Mesenchymal stem cell (in vitro differentiated cells and primary cell): ENCODE data around the gene TMEM178A.

Experiments used
- DNase-seq: peaks from one replicate; pipeline ENCODE4 v3.0.0-alpha.2; 2013
- H2AFZ ChIP-seq: one replicate; pipeline ENCODE4 v1.6.1; 2013; ENCODE audit warnings: low read depth, mild to moderate bottlenecking, control low read depth, inconsistent platforms, low read length, moderate library complexity
- H2AK5ac ChIP-seq: 2 replicates; pipeline ENCODE4 v1.6.1; 2013; ENCODE audit warnings: low read length, moderate library complexity, mild to moderate bottlenecking, inconsistent platforms; ENCODE audit not compliant: severe bottlenecking
- H2BK120ac ChIP-seq: one replicate; pipeline ENCODE4 v1.6.1; 2013; ENCODE audit warnings: low read depth, mild to moderate bottlenecking, inconsistent platforms, low read length, moderate library complexity
- H2BK12ac ChIP-seq, 2 experiments: one replicate each; pipeline ENCODE4 v1.6.1; 2013; ENCODE audit warnings: inconsistent platforms in 2 of 2, low read length in 2 of 2, mild to moderate bottlenecking in 2 of 2, moderate library complexity in 2 of 2, control low read depth in 1 of 2
- H2BK15ac ChIP-seq: one replicate; pipeline ENCODE4 v1.6.1; 2013; ENCODE audit warnings: mild to moderate bottlenecking, low read depth, inconsistent platforms; ENCODE audit not compliant: poor library complexity, severe bottlenecking
- H2BK5ac ChIP-seq: 2 replicates; pipeline ENCODE4 v1.6.1; 2013; ENCODE audit warnings: low read depth, mild to moderate bottlenecking, low read length, control low read depth, inconsistent platforms; ENCODE audit not compliant: poor library complexity, severe bottlenecking
- H3K14ac ChIP-seq, 2 experiments: one replicate each; pipeline ENCODE4 v1.6.1; 2013; ENCODE audit warnings: inconsistent platforms in 2 of 2, low read length in 2 of 2, control low read depth in 1 of 2, mild to moderate bottlenecking in 1 of 2, moderate library complexity in 1 of 2
- H3K18ac ChIP-seq, 2 experiments: one replicate each; pipeline ENCODE4 v1.6.1; 2013; ENCODE audit warnings: inconsistent platforms in 2 of 2, low read length in 2 of 2, control low read depth in 1 of 2, low read depth in 1 of 2, mild to moderate bottlenecking in 1 of 2
- H3K23ac ChIP-seq, 2 experiments: one replicate each; pipeline ENCODE4 v1.6.1; 2013; ENCODE audit warnings: inconsistent platforms in 2 of 2, low read length in 2 of 2, mild to moderate bottlenecking in 2 of 2, moderate library complexity in 2 of 2, control low read depth in 1 of 2
- H3K27ac ChIP-seq: 2 replicates; pipeline ENCODE4 v1.5.1; 2013; ENCODE audit warnings: mild to moderate bottlenecking, moderate library complexity, low read length, control low read depth, inconsistent platforms; ENCODE audit not compliant: poor library complexity, severe bottlenecking
- H3K27me3 ChIP-seq, 2 experiments: 2 replicates each; pipeline versions ENCODE4 v1.6.1 to v1.7.0; 2013; ENCODE audit warnings: low read length in 2 of 2, mild to moderate bottlenecking in 2 of 2, moderate library complexity in 2 of 2, control low read depth in 1 of 2, inconsistent platforms in 1 of 2; ENCODE audit not compliant: control insufficient read depth in 1 of 2, insufficient read depth in 1 of 2
- H3K36me3 ChIP-seq, 2 experiments: 2 replicates each; pipeline versions ENCODE4 v1.6.1 to v1.7.0; 2013; ENCODE audit warnings: low read length in 2 of 2, control low read depth in 1 of 2, inconsistent platforms in 1 of 2, low read depth in 1 of 2, mild to moderate bottlenecking in 1 of 2; ENCODE audit not compliant: insufficient read depth in 2 of 2, control insufficient read depth in 1 of 2
- H3K4ac ChIP-seq, 2 experiments: one replicate each; pipeline ENCODE4 v1.6.1; 2013; ENCODE audit warnings: inconsistent platforms in 2 of 2, low read length in 2 of 2, mild to moderate bottlenecking in 2 of 2, moderate library complexity in 2 of 2, control low read depth in 1 of 2, low read depth in 1 of 2
- H3K4me1 ChIP-seq: 2 replicates; pipeline ENCODE4 v1.6.1; 2013; ENCODE audit warnings: low read depth, low read length, control low read depth; ENCODE audit not compliant: control insufficient read depth, insufficient read depth
- H3K4me2 ChIP-seq: 2 replicates; pipeline ENCODE4 v1.6.1; 2013; ENCODE audit warnings: low read length, mild to moderate bottlenecking, inconsistent platforms; ENCODE audit not compliant: poor library complexity, severe bottlenecking
- H3K4me3 ChIP-seq, 2 experiments: 2 replicates each; pipeline versions ENCODE4 v1.5.1 to v1.7.0; 2013; ENCODE audit warnings: low read length in 2 of 2, mild to moderate bottlenecking in 2 of 2, control low read depth in 1 of 2, low read depth in 1 of 2; ENCODE audit not compliant: insufficient read depth in 1 of 2
- H3K79me1 ChIP-seq: replicated peaks from 2 replicates; pipeline ENCODE4 v1.6.1; 2013; ENCODE audit warnings: mild to moderate bottlenecking, control low read depth, low read length, inconsistent platforms; ENCODE audit not compliant: poor library complexity, severe bottlenecking
- H3K9ac ChIP-seq: 2 replicates; pipeline ENCODE4 v1.7.0; 2013; ENCODE audit warnings: mild to moderate bottlenecking, low read length, moderate library complexity
- H3K9me3 ChIP-seq: 2 replicates; pipeline ENCODE4 v1.7.0; 2013; ENCODE audit warnings: mild to moderate bottlenecking, low read length; ENCODE audit not compliant: control insufficient read depth
- H4K8ac ChIP-seq: one replicate; pipeline ENCODE4 v1.6.1; 2013; ENCODE audit warnings: inconsistent platforms, mild to moderate bottlenecking, low read length, moderate library complexity
- H4K91ac ChIP-seq: one replicate; pipeline ENCODE4 v1.6.1; 2013; ENCODE audit warnings: mild to moderate bottlenecking, low read length, inconsistent platforms
- WGBS: methylation state at CpG from one replicate; pipeline ENCODE4 v1.1.7; 2013; ENCODE audit warnings: mixed read lengths; 5-methylcytosine and 5-hydroxymethylcytosine counted together

Gene TMEM178A

DNA sequence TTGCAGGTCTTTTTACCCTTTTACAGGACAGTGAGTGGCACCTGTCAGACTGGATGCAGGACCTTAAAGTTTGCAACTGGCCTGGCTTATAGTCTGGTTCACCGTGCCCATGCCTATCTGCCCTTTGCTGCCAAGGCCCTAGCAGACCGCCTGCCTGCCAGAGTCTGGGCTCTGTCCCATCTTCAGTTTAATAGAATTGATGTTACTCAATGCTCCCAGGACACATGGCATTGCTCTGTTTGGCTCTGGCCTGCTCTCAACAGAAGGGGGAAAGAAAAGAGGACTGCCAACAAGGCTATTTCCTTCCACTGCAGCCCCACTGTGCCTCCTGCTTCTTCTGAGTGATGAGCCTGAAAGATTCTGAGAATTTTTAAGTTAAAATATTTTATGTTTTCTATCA is 25.6 kb upstream of the TMEM178A start:
- Histone ChIP-seq H2AK5ac (no peak overlapping the region), H3K14ac (no peak overlapping the region), H3K4me3 (no peak overlapping the region), H3K4me2 (no peak overlapping the region), H3K36me3 (no peaks in the 10 kb centered on the region), H3K27me3 (no peaks in the 10 kb centered on the region), H3K9ac (no peak overlapping the region), H2BK15ac (no peak overlapping the region), H2BK12ac (no peak overlapping the region), H3K9me3 (no peaks in the 10 kb centered on the region), H3K23ac (no peak overlapping the region), H4K91ac (no peak overlapping the region), H4K8ac (no peak overlapping the region), H2BK120ac (no peak overlapping the region), H3K4ac (no peak overlapping the region), H3K27ac (no peak overlapping the region), H3K18ac (no peak overlapping the region), H2AFZ (no peak overlapping the region), H3K4me1 (peaks cover 4% of the 10 kb centered on the region), H2BK5ac (no peak overlapping the region), H3K79me1 (no peaks in the 10 kb centered on the region)
- no peak for DNase-seq
- 69% methylated on average over 2 of the region's 2 CpGs for WGBS

DNA sequence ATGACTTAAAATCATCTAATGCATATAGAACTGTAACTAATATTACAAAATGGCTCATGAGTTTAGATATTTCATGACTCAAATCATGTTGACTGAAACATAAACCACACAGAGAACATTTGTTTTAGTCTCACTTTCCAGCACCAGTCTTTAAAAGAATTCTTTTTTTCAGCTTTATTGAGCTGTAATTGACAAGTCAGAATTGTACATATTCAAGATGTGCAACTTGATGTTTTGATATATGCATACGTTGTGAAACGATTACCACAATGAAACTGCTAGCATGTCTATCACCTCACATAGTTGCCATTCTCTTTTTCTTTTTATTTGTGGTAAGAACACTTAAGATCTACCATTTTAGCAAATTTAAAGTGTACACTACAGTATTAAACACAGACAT is 25.0 kb upstream of the TMEM178A start:
- no peak overlapping the region for H2AFZ ChIP-seq
- no peak overlapping the region for H3K14ac ChIP-seq
- peaks cover 4% of the 10 kb centered on the region for H3K4me1 ChIP-seq
- H4K91ac ChIP-seq = no peak overlapping the region
- no peak overlapping the region for H3K4ac ChIP-seq
- H2BK15ac ChIP-seq = no peak overlapping the region
- no peak overlapping the region for H3K27ac ChIP-seq
- no peak overlapping the region for H3K18ac ChIP-seq
- 93% methylated on average over 2 of the region's 2 CpGs for WGBS
- no peak overlapping the region for H2BK12ac ChIP-seq
- H2AK5ac ChIP-seq = no peak overlapping the region
- no peak overlapping the region for H4K8ac ChIP-seq
- H3K79me1 ChIP-seq = no peaks in the 10 kb centered on the region
- DNase-seq = no peak
- H2BK5ac ChIP-seq = no peak overlapping the region
- H3K4me2 ChIP-seq = no peak overlapping the region
- H3K27me3 ChIP-seq = no peaks in the 10 kb centered on the region
- H3K23ac ChIP-seq = no peak overlapping the region
- H3K4me3 ChIP-seq = no peak overlapping the region
- no peak overlapping the region for H3K9ac ChIP-seq
- no peak overlapping the region for H2BK120ac ChIP-seq
- no peaks in the 10 kb centered on the region for H3K36me3 ChIP-seq
- H3K9me3 ChIP-seq = no peaks in the 10 kb centered on the region

DNA sequence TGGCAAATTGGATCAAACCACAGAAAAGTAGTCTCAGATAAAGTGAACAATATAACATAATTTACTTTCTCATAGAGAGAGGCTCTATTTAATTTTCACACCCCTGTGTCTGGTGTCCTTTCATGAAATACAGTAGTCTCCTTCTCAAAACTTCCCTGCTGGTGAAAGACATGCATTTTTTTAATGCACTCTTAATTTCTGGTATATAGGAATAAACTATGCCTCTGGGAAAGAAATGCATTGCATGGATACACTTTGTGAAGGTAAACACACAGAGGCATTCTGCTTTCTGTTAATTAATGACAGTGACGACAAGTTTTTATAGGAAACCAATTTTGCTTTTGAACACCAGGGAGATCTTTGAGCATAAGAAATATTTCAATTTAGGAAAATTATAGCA is 24.1 kb upstream of the TMEM178A start:
- H3K4ac ChIP-seq = no peak overlapping the region
- no peak overlapping the region for H2BK12ac ChIP-seq
- no peaks in the 10 kb centered on the region for H3K36me3 ChIP-seq
- no peak for DNase-seq
- H2AFZ ChIP-seq = no peak overlapping the region
- no peak overlapping the region for H3K27ac ChIP-seq
- no peaks in the 10 kb centered on the region for H3K79me1 ChIP-seq
- H3K18ac ChIP-seq = no peak overlapping the region
- H2AK5ac ChIP-seq = no peak overlapping the region
- H2BK120ac ChIP-seq = no peak overlapping the region
- H3K4me3 ChIP-seq = no peak overlapping the region
- no peaks in the 10 kb centered on the region for H3K9me3 ChIP-seq
- no peak overlapping the region for H4K8ac ChIP-seq
- H3K4me1 ChIP-seq = peaks cover 4% of the 10 kb centered on the region
- H3K9ac ChIP-seq = no peak overlapping the region
- H3K27me3 ChIP-seq = no peaks in the 10 kb centered on the region
- H2BK5ac ChIP-seq = no peak overlapping the region
- H3K23ac ChIP-seq = no peak overlapping the region
- no peak overlapping the region for H2BK15ac ChIP-seq
- no peak overlapping the region for H4K91ac ChIP-seq
- WGBS = 100% methylated on average over 1 of the region's 1 CpG
- no peak overlapping the region for H3K14ac ChIP-seq
- no peak overlapping the region for H3K4me2 ChIP-seq

DNA sequence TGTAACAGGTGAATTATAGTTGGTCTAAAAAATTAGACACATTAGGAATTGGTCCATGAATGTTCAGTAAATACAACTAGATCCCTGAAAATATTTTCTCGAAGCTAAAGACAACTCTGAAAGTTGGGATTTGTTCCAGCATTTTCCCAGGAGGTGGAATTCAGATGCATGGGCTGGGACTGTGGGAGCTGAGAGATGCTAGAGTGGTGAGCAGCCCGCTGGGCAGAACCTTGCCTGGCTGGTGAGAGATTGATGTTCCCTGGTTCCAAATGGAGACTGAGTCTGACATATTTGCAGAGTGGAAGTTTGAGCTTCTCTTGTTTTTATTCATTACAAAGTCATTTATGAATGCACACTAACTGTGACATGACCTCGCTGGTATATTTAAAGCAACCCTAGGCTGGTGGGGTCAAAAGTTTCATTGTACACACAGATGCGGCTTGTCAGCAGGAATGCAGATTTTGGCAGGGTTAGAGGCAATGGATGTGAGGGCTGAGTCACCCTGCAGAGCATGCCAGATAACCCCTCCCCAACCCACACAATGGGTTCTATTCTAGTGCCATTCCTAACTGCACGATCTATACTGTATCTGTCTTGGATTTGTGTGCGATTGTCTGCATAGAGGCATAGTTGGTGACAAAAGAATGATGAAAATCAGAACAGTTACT is 23.5 kb upstream of the TMEM178A start:
- no peak overlapping the region for H3K18ac ChIP-seq
- H2BK12ac ChIP-seq = no peak overlapping the region
- WGBS = 50% methylated on average over 4 of the region's 6 CpGs
- H3K4me2 ChIP-seq = no peak overlapping the region
- no peak overlapping the region for H4K8ac ChIP-seq
- H3K4me1 ChIP-seq = peaks cover 4% of the 10 kb centered on the region
- DNase-seq = peak; percentile 25
- no peak overlapping the region for H3K9ac ChIP-seq
- peak overlapping the region in 1 of 2 experiments; percentile 8 for H3K4me3 ChIP-seq
- H3K23ac ChIP-seq = no peak overlapping the region
- no peaks in the 10 kb centered on the region for H3K9me3 ChIP-seq
- H3K79me1 ChIP-seq = no peaks in the 10 kb centered on the region
- H2BK5ac ChIP-seq = no peak overlapping the region
- no peak overlapping the region for H3K27ac ChIP-seq
- H3K4ac ChIP-seq = no peak overlapping the region
- H2AK5ac ChIP-seq = no peak overlapping the region
- H4K91ac ChIP-seq = no peak overlapping the region
- no peaks in the 10 kb centered on the region for H3K36me3 ChIP-seq
- no peak overlapping the region for H2AFZ ChIP-seq
- no peak overlapping the region for H2BK120ac ChIP-seq
- no peaks in the 10 kb centered on the region for H3K27me3 ChIP-seq
- H2BK15ac ChIP-seq = no peak overlapping the region
- H3K14ac ChIP-seq = peak overlapping the region in 1 of 2 experiments; percentile 42
